H1 (cell line): Measurements from ENCODE around the gene CIC.

Experiments
- BACH1 ChIP-seq: IDR thresholded peaks from 2 replicates; pipeline ENCODE4 v1.6.1; 2012; ENCODE audit warnings: low read length, improper control_type of control experiment
- CEBPB ChIP-seq: IDR thresholded peaks from 2 replicates; pipeline ENCODE4 v1.6.1; 2012; ENCODE audit warnings: low read depth, low read length
- CHD1 ChIP-seq: IDR thresholded peaks from 2 replicates; pipeline ENCODE4 v1.6.1; 2012; ENCODE audit warnings: low read depth, low read length, improper control_type of control experiment
- EGR1 ChIP-seq: IDR thresholded peaks from 2 replicates; pipeline ENCODE4 v1.6.1; 2011; ENCODE audit warnings: low read depth, low read length, borderline replicate concordance
- GTF2F1 ChIP-seq: IDR thresholded peaks from 2 replicates; pipeline ENCODE4 v1.6.1; 2012; ENCODE audit warnings: low read depth, low read length, improper control_type of control experiment, borderline replicate concordance
- MAFK ChIP-seq: IDR thresholded peaks from 2 replicates; pipeline ENCODE4 v1.6.1; 2012; ENCODE audit warnings: low read depth, mild to moderate bottlenecking, improper control_type of control experiment, low read length
- PHF8 ChIP-seq: fragments of 200-600 bp; sonication (generic); conservative IDR thresholded peaks from 2 replicates; pipeline ENCODE4 v1.7.1; 2012; ENCODE audit warnings: low read depth, mild to moderate bottlenecking, inconsistent platforms, low read length, moderate library complexity
- POLR2A ChIP-seq, 2 experiments: IDR thresholded peaks; 1 replicate in 1 of 2; 2 replicates in 1 of 2; pipeline ENCODE4 v1.6.1; 2011; ENCODE audit warnings: low read depth in 2 of 2, low read length in 2 of 2, mild to moderate bottlenecking in 2 of 2; ENCODE audit errors: control extremely low read depth in 1 of 2
- POLR2AphosphoS5 ChIP-seq: IDR thresholded peaks from 2 replicates; pipeline ENCODE4 v1.6.1; 2011; ENCODE audit warnings: low read depth, low read length
- SUZ12 ChIP-seq: fragments of 200-600 bp; sonication (generic); IDR thresholded peaks from 2 replicates; pipeline ENCODE4 v1.6.1; 2012; ENCODE audit warnings: mild to moderate bottlenecking, inconsistent platforms, low read length, moderate library complexity, mixed read lengths
- TBP ChIP-seq: IDR thresholded peaks from 2 replicates; pipeline ENCODE4 v1.6.1; 2011; ENCODE audit warnings: low read depth, low read length, improper control_type of control experiment
- TF ChIP-seq, protein P1 (sequence below): IDR thresholded peaks from 2 replicates; pipeline ENCODE4 v1.6.1; 2012; ENCODE audit warnings: inconsistent platforms
- TF ChIP-seq, protein P2 (sequence below), 3 experiments: IDR thresholded peaks; 1 replicate in 2 of 3; 2 replicates in 1 of 3; pipeline versions ENCODE4 v1.5.1 to v1.6.1; 2011; ENCODE audit warnings: low read length in 3 of 3, mild to moderate bottlenecking in 3 of 3, inconsistent platforms in 2 of 3, low read depth in 1 of 3, moderate library complexity in 1 of 3; ENCODE audit not compliant: insufficient read depth in 1 of 3; ENCODE audit errors: control extremely low read depth in 1 of 3

DNA sequence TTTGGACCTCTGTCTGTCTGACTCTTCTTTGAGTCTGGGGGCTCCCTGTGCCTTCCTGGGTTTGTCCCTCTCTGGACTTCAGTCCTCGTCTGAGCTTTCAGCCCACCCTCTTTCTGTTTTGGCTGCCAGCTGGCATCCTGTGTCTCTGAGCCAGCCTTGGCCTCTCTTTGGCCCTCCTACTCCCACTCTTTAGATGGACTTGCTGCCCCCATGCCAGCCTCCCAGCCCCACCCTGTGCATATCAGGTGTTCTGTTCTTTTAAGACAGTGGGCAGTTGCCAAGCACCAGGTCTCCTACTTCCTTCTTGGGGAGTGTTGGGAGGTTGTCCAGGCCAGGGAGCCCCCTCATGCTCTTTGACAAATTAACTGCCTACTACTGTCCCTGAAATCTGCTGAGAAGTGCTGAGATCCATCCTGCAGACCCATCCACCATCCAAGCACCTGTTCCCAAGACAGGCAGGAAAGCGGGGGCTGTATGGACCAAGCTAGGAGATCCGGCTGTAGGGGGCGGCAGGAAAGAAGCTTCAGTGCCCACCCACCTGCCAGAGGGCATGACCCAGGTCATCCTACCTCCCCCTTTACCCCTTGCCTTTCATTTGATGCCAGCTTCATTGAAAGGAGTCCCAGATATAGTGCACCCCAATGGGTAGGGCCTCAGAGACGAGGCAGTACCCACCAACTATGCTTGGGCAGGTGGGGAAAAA lies 9.6 kb downstream of the CIC start:
- TF ChIP-seq, protein P1, sequence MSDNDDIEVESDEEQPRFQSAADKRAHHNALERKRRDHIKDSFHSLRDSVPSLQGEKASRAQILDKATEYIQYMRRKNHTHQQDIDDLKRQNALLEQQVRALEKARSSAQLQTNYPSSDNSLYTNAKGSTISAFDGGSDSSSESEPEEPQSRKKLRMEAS = no peak
- TF ChIP-seq POLR2AphosphoS5 (no peak), CHD1 (no peak), GTF2F1 (no peak), POLR2A (IDR thresholded peaks at IDR 0.05; ENCODE audit: control extremely low read depth in 1 of 2, low read depth in 2 of 2, low read length in 2 of 2) (no peak), SUZ12 (no peak), TBP (no peak), MAFK (no peak), PHF8 (no peak), EGR1 (no peak), BACH1 (no peak), CEBPB (no peak)
- TF ChIP-seq, protein P2, sequence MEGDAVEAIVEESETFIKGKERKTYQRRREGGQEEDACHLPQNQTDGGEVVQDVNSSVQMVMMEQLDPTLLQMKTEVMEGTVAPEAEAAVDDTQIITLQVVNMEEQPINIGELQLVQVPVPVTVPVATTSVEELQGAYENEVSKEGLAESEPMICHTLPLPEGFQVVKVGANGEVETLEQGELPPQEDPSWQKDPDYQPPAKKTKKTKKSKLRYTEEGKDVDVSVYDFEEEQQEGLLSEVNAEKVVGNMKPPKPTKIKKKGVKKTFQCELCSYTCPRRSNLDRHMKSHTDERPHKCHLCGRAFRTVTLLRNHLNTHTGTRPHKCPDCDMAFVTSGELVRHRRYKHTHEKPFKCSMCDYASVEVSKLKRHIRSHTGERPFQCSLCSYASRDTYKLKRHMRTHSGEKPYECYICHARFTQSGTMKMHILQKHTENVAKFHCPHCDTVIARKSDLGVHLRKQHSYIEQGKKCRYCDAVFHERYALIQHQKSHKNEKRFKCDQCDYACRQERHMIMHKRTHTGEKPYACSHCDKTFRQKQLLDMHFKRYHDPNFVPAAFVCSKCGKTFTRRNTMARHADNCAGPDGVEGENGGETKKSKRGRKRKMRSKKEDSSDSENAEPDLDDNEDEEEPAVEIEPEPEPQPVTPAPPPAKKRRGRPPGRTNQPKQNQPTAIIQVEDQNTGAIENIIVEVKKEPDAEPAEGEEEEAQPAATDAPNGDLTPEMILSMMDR (IDR thresholded peaks at IDR 0.05; ENCODE audit: control extremely low read depth in 1 of 3, insufficient read depth in 1 of 3, low read depth in 1 of 3, low read length in 3 of 3) = no peak
